Measurements from ENCODE around the gene ZNF532.

GRCh38 chr18:58990720-58991119 is 126.0 kb downstream of the ZNF532 start:
- no peak for TF ChIP-seq SUZ12 (IDR thresholded peaks at IDR 0.05; ENCODE audit: extremely low read depth, insufficient read depth, insufficient read length)
- TF ChIP-seq YY1 (IDR thresholded peaks at IDR 0.05; ENCODE audit: insufficient read depth, insufficient read length), result no peak
- TF ChIP-seq ZNF274 (IDR thresholded peaks at IDR 0.05; ENCODE audit: low read depth, low read length), result no peak

All from NT2/D1 (cell line).